GM19395 (cell line): ENCODE measurements around the gene RBFOX2.
"Not testable (repeated sequence)": the region's sequence is repeated elsewhere in the genome, so short reads cannot be mapped to it uniquely, and the experiment has no call there.

Source experiments
- ATAC-seq: cut with Tn5 transposase; IDR thresholded peaks from one replicate; pipeline ENCODE4 v1.9.1; 2021; ENCODE audit warnings: mild to moderate bottlenecking, moderate library complexity; ENCODE audit not compliant: unreplicated experiment

The RBFOX2 gene

GRCh38 chr22:35726398-35726797 lies 302.2 kb downstream of the RBFOX2 start:
- ATAC-seq: no peak

- ATAC-seq: no peak
Measured at GRCh38 chr22:35725521-35725920, 303.1 kb downstream of the RBFOX2 start.

GRCh38 chr22:35721960-35722359 lies 306.7 kb downstream of the RBFOX2 start:
- no peak for ATAC-seq

DNA sequence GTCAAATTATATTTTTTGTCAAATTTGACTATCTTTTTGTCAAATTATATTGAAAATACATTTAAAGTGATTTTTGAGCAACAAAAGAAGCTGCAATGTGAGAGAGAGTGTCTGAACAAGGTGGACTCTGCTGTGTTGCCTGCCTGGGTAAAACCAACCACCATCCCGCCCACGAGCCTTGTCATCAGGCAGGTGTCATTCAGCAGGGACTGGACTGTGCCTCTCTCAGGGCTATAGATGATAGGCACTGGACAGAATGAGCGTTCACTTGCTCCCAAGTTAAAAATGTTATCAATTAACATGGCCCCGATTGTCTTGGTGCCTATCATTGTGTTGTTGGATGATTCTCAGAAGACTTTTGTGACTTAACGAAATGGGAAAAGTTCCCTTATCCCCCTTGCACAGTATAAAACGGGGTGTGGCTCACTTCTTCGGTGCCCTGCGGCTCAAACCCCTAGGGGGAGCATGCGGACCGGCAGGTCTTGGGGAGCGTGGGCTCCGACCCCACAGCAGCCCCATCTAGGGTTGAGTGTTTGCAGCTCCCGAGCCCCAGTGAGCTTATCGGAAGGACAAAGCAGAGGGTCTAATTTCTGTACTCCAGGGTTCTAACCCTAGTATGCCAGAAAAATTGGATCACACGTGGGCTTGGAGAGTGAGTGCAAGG lies 309.3 kb downstream of the RBFOX2 start:
- no peak for ATAC-seq

DNA sequence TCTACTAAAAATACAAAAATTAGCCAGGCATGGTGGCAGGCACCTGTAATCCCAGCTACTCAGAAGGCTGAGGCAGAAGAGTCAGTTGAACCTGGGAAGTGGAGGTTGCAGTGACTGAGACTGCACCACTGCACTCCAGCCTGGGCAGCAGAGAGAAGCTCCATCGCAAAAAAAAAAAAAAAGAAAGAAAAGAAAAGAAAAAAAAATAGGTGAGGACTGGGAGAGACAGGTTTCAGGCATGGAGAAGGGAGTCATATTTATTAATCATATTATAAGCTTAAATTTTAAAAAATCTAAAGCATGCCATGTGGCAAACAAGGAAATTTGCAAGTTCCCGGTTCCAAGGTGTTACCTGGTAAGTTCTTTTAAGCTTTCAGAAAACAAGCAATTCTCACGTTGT lies 311.1 kb downstream of the RBFOX2 start, which contains the start of gene APOL5:
TSS of gene APOL5 (plus strand) at position 301 of the 400 bp plus-strand sequence. CDS start at position 301, 0 bp downstream.
- no peak for ATAC-seq

GRCh38 chr22:35712672-35713071 lies 316.0 kb downstream of the RBFOX2 start:
- ATAC-seq: no peak

- no peak for ATAC-seq
Measured at GRCh38 chr22:35711336-35711735, 317.3 kb downstream of the RBFOX2 start.

DNA sequence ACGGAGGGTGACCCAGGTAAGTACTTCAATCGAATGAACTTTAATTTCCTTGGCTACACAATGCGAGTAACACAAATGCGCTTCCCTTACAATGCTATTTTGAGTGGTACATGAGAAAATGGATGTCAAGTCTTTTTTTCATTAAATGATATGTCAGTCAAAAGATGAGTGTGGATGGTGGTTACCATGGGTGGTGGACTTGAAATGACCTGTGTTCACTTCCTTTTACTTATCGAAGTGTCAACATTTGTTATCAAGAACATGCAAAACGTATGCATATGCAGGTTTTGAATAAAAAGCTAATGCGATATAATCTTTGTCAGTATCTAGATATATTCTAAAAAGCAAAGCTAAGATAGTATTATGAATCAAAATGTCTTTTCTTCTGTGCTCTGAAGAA lies 319.7 kb downstream of the RBFOX2 start:
- no peak for ATAC-seq

- no peak for ATAC-seq
Measured at GRCh38 chr22:35708453-35708852, 320.2 kb downstream of the RBFOX2 start.

GRCh38 chr22:35705141-35705540 lies 323.5 kb downstream of the RBFOX2 start:
- ATAC-seq: no peak

GRCh38 chr22:35703861-35704584 lies 324.6 kb downstream of the RBFOX2 start:
- ATAC-seq: no peak

DNA sequence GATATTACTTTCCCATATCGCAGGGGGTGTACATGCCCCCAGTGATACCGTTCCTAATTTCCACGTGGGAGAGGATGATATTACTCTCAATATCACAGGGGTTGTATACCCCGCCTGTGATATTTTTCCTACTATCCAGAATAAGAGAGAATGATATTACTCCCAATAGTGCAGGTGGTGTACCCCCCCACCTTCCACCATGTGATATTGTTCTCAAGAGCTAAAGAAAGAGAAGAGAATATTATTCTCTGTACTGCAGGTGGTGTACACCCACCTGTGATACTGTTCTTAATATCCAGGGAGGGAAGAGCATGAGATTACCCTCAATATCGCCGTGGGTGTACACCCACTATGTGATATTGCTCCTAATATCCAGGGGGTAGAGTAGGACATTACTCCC lies 328.8 kb downstream of the RBFOX2 start:
- not testable (repeated sequence) for ATAC-seq

DNA sequence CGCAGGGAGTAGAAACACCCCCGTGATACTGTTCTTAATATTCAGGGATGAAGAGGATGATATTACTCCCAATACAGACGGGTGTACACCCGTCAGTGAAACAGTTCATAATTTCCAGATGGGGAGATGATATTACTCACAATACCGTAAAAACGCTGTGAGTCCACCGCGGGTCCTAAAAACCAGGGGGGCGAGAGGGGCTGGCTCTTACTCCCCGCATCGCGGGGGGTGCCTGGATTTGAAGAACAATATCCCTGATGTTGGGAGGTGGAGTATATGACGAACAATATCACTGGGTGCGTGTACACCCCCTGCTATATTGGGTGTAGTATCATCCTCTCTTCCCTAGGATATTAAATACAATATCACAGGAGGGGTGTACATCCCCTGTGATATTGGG lies 331.5 kb downstream of the RBFOX2 start:
- no peak for ATAC-seq

DNA sequence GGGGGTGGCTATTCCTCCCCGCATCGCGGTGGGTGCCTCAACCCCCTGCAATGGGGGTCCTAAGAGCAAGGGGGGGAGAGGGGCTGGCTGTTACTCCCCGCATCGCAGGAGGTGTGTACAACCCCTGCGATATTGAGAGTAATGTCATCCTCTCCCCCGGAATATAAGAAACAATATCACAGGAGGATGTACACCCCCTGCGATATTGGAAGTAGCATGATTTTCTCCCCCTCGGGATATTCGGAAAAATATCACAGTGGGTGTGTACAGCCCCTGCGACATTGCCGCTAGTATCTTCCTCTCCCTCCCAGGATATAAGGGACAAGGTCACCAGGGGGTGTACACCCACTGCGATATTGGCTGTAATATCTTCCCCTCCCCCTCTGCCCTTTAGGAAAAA lies 333.4 kb downstream of the RBFOX2 start:
- ATAC-seq: no peak

DNA sequence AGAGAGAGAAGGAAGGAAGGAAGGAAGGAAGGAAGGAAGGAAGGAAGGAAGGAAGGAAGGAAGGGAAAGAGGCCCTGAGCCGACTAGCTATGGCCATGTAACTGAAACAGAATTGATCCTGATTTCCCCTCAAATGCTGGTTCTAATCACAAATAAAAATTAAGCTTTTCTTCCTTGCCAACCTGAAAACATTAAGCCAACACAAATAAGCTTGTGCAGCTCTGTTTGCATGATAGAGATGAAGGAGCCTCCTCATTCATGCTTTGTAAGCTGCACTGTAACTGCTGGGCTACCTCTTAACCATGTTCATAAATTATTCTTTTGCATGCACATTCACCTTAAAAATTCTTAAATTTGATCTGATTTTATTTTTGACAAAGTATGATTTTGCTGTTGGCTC lies 338.6 kb downstream of the RBFOX2 start:
- ATAC-seq: no peak

DNA sequence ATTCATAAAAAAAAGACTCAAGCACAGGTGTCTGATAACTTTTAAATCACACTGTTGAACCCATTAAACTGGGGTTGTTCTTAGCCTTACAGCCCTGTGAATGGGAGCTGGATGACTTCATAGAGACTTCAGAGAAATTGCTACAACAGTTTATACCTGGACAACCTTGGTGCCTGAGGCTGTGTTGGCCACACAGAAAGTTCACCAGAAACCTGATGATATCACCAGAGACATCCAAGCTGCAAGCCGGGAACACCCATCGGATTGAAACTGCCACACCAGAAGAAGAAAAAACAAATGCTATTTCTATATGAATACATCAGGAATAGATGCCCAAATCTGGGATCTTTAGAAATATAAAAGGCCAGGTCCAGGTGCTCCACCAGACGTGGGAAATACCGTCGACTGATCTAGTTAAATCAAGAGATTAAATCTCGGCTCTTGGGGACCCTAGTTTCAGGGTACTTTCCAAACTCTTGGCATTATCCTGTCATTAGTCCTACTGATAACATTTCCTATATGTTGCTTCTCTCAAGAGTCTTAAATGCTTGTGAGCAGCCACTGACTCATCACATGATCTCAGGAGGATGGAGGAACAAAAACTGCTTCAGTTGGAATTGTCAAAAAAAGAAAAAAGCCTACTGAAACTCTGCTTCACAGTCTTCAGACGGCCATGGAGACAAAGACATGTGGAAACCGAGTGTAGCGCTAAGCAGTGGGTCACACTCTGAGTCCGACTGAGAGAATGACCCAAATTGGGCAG lies 339.5 kb downstream of the RBFOX2 start:
- ATAC-seq: no peak
